C1 segment of cervical spinal cord (tissue), 14 donors: Measurements from ENCODE around the gene OR52I1.

ENCODE experiments used
- DNase-seq, 14 donors: peaks; one replicate each; lab custom pipeline; 2025; lab: John Stamatoyannopoulos, UW

The OR52I1 gene

DNA sequence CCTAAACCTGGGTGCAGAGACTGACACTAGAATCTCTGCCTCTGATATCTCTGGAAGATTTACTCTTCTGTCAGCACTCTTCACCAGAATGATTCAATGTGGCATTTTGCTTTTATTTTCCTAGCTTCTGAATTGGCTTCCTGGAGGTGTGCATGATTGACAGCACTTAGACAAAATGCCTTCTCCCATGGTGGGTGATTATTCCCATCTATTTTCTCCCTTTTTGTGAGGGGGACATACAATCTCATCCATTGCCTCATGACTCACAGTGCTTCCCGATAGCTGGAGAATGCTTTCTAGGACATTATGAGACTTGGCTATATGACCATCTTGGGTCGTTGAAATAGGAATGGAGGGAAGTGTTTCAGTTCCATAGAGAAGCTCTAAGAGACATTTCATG lies 18.1 kb downstream of the OR52I1 start:
- DNase-seq, result no peak

DNA sequence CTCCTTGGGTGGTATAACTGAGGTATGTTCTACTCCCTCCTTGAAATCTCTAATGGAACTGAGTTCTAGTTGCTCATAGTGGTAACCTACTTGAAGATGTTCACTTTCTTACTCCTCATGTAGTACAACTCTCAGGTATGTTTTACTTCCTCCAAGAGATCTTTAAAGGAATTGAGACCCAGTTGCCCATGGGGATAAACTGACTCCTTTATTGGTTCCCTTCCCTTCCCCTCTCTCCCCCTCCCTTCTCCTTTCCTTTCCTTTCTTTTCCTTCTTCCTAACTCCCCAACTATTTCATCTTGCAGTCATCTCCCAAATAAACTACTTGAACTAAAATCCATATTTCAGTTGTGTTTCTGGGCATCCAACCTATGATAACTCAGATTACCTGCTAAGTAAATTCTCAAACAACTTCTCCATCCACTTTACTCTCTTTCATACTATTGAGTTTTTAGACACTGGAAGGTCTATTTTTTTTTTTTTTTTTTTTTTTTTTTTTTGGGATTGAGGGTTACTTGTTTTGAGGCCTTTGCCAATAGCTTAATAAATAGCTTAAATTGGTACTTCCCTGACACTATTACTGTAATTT lies 22.1 kb downstream of the OR52I1 start:
- no peak for DNase-seq

GRCh38 chr11:4619514-4619913 lies 25.7 kb downstream of the OR52I1 start:
- DNase-seq, result no peak

GRCh38 chr11:4626207-4627099 lies 32.6 kb downstream of the OR52I1 start:
- peak in 2 of 14 donors; percentile 4 to 76 for DNase-seq

GRCh38 chr11:4636136-4636535 lies 42.3 kb downstream of the OR52I1 start:
- DNase-seq, result no peak

- peak in 10 of 14 donors; percentile 6 to 48 (median 20) for DNase-seq
Observed at GRCh38 chr11:4636962-4637661, 43.3 kb downstream of the OR52I1 start, which contains the start of gene OR51D1. TSS of gene OR51D1 (plus strand) at chr11:4637477. CDS start at chr11:4639791, 2,314 bp downstream.

DNA sequence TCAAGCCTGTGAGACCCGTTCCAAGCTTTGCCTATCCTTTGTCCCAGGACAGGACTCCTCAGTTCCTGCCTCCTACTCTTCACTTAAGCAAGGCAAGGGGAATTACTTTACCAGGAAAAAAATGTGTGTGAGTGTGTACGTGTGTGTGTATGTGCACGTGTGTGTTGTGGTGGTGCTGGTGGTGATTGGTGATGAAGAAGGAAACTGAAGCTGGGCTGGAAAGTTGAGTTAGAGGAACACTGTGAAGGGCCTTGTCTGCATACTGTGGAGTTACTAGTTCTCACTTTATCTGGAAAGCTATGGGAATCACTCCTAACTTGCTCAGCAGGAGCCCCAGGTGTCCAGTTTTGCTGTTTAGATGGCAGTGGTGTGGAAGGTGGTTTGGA lies 43.8 kb downstream of the OR52I1 start:
- DNase-seq, result no peak

DNA sequence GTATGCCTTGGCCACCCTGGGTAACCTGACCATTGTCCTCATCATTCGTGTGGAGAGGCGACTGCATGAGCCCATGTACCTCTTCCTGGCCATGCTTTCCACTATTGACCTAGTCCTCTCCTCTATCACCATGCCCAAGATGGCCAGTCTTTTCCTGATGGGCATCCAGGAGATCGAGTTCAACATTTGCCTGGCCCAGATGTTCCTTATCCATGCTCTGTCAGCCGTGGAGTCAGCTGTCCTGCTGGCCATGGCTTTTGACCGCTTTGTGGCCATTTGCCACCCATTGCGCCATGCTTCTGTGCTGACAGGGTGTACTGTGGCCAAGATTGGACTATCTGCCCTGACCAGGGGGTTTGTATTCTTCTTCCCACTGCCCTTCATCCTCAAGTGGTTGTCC lies 46.1 kb downstream of the OR52I1 start:
- no peak for DNase-seq

DNA sequence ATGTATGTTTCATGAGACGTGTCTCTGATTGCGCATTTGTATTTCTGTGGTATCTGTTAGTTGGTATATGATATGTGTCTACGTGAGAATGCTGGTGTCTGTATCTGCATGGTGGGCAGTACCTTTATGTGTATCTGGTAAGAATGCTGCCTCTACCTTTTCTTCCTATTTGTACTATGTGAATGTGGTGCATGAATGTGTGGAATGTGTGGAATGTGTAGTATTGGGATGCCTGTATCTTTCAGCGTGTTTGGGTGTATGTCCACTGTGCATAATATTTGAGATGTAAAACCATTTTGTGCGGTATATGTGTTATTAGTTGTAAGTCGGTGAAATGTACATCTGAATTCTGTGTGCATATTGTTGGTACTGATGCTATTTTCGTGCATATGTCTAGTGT lies 47.7 kb downstream of the OR52I1 start:
- no peak for DNase-seq

GRCh38 chr11:4642043-4642442 lies 48.2 kb downstream of the OR52I1 start:
- no peak for DNase-seq

- DNase-seq, result no peak
Observed at GRCh38 chr11:4643076-4643475, 49.2 kb downstream of the OR52I1 start.

DNA sequence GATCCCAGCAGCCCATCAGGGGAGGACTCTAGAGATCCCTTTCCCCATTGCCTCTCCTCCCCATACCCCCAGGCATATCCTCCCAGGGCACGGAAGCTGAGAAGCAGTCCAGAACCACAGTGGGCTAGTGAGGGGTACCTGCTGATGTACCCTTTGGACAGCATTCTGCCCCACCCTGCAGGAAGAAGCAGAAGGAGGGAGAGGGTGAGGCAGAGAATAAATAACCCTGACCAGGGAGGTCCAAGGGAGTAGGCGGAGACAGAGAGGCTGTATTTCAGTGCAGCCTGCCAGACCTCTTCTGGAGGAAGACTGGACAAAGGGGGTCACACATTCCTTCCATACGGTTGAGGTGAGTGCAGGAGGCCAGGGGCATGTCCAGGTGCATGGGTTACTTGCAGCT lies 49.8 kb downstream of the OR52I1 start, which contains the start of gene OR51E1:
TSS of gene OR51E1 (plus strand) at position 301 of the 400 bp plus-strand sequence. CDS start 8,545 bp downstream, outside the sequence.
- no peak for DNase-seq

GRCh38 chr11:4644233-4644632 lies 50.4 kb downstream of the OR52I1 start:
- no peak for DNase-seq
